NCI-H82 treated with DMSO at 0.1 percent for 48 hours (cell line): Measurements from ENCODE around the gene MTCL1.

Source experiments
- DNase-seq: peaks from one replicate; lab custom pipeline; 2025; ENCODE audit not compliant: unreplicated experiment; lab: John Stamatoyannopoulos, UW

MTCL1 gene

DNA sequence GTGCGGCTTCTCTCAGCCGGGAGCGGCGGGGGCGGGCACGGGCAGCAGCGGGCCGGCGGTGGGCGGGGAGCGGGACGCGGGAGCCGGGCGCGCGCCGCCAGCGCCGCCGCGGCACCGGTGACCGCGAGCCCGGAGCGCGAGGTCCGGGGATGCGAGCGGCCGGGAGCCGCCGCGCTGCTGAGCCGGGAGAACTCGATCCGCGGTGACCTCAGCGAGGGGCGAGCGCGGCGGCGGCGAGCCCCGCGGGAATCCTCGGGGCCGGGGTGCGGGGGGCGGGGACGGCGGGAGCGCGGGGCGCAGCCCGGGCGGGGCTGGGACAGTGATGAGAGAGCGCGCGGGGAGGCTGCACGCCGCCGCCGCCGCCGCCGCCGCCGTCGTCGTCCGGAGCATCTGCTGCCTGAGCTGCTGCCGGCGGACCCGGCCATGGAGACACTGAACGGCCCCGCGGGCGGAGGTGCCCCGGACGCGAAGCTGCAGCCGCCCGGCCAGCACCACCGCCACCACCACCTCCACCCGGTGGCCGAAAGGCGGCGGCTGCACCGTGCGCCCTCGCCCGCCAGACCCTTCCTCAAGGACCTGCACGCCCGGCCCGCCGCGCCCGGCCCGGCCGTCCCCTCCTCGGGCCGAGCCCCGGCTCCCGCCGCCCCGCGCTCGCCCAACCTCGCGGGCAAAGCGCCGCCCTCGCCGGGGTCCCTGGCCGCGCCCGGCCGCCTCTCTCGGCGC is at the start of gene MTCL1:
Gene MTCL1 (plus strand): TSS at position 319 of the 723 bp plus-strand sequence. CDS start 105 bp downstream, at position 424.
- no peak for DNase-seq

DNA sequence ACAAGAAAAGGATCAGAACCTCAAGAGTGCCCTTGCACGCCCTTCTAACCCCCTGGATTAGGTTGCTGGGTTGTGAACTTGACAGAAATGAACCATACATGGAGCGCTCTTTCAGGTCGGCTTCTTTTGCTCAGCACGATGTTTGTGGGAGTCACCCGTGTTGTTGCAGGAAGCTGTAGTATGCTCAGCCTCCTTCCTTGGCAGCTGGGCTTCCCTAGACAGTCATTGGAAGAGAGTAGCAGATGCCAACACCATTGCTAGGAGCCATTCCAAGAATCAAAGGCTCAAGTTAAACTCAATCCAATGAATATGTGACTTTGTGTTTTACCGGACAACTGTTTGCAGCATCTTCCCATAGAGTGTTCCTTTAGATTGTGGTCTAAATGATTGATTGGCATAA is 49.1 kb upstream of the MTCL1 start:
- DNase-seq, result no peak

DNA sequence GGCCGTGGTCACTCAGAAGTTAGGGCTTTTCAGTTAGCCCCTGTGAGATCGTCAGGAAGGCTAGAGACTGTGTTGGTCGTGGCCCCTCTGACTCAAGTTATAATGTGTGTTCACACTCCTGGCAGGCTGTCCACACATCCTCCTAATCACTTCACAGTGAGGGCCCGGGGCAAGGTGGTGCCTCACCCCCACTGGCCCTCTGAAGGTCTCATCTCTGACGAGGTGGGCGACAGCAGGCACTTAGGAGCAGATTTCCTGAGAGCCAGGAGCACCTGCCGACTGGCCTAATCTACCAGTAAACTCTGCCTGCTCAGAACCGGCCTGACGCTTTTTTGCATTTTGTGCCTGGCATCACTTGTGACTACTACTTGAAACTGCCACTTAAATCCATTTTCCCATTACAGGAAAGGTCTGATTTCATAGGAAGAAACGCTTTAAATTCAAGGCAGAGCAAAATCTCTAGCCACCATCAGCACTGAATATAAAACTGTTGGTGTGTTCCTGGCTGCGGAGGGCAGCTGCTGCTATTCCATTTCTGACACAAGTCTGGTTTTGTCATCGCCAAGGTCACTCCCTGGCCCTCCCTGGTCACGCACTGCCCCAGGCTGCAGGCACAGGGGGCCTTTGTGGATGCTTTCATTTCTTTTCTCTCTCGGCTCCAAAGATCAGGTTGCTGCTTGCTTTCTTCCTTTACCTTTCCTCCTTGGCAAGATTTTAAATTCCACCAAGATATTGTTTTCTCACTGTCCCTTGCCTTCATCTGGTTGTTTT is 48.1 kb upstream of the MTCL1 start:
- no peak for DNase-seq

DNA sequence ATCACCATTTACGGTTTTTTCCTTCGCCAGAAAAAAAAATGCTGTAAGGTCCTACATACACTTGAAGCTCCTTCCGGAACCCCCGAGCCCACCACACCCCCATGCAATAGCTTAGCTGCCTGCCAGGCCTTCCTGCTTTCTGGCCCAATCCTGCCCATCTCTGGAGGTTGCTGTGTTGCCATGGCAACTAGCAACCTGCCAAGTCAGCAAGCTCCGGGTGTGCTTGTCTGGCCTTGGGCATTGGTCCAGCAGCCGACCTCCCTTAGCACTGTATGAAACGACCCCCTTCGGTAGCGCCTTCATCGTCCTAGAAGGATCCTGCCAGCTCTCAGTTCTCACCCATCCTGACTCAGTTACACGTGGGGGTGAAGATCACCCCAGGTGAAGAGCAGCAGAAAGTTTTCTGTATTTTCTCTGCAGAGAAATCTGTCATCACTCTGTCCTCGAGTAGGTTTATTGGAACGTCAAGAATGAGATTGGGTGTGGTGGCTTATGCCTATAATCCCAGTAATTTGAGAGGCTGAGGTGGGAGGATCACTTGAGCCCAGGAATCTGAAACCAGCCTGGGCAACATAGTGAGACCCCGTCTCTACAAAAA is 47.4 kb upstream of the MTCL1 start:
- DNase-seq, result no peak

DNA sequence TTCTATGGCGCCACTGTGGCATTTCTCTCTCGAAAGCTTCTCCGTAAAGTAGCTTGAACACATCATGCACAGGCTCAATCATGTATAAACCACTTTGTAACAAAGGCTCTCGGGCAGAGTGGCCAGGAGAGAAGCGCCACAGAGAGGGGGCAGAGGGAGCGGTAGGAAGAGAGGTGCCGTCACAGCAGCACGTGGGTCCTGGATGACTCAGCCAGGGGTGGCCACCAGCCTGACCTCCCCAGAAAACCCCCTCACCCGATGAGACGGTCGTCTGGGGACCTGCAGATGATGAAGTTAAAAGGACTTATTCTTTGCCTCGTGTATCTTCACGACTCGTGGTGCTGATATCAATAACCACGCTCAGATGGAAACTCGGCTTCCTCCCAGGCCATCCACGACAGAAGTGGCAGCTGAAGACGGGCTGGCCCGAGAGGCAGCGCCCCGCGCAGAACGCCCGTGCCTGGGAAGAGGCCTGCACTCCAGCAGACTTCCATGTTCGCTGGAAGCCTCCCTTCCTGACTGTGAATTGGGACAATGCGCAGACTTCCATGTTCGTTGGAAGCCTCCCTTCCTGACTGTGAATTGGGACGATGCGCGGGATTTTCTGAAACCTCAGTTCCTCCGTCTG is 46.4 kb upstream of the MTCL1 start:
- DNase-seq, result no peak

DNA sequence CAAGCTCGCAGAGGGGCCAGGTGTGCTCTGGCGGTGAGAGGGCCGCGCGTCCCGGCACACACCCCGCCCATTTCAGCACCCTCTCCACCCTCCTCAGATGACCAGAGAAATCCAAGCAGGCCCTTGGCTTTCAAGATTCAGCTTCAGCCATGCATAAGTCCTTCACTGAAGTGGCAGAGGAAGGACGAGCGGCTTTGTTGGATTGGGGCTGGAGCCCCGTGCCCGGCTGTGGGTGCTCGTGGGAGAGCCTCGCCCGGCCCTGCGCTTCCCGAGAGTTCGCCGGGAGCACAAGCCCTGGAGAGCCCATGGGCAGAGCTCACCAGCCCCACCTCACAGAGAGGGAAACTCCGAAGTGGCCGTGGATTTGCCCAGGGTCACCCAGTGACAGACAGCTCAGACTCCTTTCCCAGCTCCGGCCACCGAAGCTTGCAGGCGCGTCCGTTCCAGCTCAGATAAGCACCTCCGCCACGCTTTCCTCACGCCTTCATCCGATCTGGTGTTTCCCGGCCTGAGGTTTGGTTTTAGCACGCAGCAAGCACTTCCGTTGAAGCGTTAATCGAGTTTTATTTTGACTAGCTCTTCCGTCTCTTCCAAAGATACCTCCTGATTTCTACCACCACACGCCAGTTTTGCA is 45.6 kb upstream of the MTCL1 start:
- DNase-seq, result no peak

DNA sequence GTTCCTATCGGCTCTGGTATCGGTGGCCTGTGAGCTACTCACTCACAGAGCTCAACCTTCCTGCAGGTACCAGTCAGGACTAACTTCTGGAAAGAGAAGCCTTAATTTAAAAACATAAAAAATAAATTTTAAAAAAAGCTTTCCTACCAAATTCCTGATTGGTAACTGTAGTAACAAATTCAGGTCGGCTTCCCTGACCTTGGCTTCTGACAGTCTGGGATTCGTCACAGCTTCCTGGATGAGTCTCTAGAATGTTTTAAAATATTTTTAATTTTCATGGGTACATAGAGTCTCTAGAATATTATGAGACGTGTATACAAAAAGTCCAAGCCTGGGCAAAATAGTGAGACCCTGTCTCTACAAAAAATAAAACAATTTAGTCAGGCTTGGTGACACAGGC is 45.0 kb upstream of the MTCL1 start:
- DNase-seq, result no peak

DNA sequence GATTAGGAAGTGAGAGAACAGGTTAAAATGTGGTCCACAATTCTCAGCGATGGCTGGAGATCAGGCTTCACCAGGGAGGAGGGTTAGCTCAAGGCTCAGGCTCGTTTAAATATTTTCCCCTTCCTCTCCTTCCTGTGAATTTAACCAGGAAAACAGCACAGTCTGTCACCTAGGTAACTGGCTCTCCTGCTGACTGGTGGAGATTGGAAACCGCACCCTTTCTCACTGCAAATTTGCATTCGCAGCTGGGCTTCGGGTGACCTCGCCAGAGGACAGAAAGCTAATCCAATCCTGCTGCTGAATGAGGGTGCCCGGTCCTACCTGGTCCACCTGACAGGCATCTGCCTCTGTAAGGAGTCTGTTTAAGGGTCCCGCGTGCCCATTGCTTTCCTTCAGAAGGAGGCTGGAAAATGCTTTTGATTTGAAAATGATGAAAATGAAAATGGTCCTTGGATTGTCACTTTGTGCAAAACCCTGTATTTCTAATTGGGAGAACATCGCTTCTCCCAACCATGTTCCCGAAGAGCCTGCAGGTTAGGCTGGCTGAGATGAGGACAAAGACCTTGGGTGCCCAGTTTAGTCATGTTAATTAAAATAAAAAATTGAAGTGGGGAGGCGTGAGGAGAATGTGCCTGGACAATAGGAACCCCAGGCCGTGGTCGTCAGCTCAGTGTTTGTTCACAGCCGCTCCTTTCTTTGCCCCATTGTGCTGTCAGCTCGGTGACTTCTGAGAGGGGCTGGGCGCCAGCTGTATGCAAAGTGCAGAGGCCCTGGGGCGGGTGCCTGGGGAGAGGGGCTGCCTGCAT is 43.4 kb upstream of the MTCL1 start:
- DNase-seq, result no peak

DNA sequence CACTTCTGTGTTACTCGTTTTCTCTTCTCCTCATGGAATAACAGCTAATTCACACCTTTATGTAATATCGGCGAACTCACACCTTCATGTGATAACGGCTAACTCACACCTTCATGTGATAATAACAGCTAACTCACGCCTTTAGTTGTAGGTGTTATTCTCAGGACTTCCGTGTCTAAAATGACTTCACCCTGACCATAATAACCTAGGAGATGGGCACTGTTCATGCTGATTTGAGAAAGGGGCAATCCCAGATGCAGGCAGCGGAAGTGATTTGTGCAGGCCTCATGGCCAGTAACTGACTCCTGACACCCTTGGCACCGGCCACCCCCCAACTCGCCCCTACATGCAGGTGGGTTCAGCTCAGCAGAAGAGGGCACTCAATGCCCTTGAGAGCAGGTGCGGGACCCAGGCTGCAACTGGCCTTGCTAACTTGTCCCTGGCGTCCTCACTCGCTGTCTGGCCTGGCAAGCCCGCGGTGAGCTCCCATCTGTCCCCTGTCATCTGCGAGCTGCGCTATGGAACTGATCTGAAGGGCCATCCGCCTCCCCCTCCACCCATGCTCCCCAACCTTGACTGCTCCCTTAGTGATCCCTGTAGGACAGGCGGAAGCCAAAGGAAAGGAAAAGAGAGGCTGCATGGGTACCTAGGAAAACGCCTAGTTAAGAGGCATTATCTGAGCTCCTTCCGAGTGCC is 42.6 kb upstream of the MTCL1 start:
- DNase-seq, result no peak

DNA sequence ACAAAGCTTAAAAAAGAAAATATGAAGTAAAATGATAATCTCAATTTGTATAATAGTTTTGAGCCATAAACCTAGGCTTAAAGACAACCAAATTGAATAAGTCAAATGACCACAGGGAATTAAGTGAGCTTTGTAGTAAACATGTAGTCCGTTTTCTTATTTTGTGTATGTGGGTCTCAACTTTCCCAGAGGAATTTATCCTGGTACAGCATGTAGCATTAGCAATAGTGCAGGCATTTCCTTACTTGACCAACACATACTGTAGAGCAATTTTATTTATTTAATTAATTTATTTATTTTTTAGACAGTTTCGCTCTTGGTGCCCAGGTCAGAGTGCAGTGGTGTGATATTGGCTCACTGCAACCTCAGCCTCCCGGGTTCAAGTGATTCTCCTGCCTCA is 37.5 kb upstream of the MTCL1 start:
- DNase-seq, result no peak

DNA sequence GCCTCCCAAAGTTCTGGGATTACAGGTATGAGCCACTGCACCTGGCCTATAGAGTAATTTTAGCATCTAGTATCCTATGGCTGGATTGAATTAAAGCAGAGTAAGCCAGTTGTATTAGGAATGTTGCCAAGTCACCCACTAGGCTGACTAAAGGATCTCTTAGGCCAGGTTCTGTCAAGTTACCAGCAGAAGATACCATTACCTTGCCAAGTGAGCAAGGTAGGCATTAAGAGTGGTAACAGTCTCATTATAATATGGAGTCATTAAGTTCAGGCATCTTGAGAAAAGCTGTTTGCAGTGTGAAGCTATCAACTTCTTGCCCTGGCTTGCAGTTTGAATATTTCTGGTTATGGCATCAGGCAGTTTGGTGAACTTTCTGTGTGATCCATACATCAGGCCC is 37.0 kb upstream of the MTCL1 start:
- no peak for DNase-seq

DNA sequence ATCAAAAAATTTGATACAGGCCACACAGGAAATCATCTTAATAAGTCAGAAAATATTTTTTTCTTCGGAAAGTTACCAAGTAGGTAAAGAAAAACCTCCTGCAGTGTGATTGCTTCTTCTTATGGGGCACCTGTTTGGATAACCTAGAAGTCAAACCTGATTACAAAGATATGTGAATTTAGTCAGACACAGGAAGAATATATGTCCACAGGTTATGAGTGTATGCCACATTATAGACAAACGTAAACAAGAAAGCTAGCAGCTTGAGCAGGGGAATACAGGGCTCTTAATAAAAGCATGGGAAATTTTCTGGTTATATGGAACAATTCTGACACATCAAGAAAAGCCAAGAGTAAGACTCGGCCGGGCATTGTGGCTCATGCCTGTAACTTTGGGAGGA is 35.8 kb upstream of the MTCL1 start:
- no peak for DNase-seq

DNA sequence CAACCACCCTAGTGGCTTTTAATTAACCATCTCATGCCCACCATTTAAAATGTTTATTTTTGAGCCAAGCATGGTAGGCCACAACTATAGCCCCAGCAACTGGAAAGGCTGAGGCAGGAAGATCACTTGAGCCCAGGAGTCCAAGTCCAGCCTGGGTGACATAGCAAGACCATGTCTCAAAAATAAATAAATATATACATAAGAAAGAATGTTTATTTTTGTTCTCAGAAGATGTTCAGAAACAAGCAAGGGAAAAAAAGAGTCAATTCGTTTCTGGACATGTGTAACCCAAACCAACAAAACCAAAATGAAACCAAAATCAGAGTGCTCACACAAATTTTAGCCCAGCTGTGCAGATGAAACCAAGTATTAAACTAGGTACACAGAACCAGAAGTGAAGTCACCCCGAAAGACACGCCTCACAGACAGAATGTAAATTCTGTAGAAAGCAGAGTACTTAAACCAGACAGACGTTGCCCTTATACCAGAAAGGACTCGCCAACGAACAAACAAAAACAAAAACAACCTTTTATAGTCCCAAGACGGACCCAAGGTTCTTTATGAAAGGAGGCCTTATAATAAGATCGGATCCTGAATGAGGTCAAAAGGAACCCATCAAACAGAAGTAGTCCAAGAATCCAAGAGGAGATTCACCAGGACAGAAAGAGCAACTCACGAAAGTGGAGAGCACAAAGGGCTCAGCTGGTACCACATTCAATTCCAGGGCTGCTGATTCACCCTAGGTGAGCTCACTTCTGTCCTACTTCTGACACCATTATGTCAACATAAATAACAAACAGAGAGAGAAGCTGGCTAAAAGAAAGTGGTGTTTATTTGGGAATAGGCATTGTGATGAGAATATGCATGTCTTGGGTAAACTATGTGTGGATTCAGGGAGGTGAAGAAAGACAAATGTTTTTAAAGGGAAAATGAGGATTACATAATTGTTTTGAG is 31.8 kb upstream of the MTCL1 start:
- DNase-seq, result no peak

DNA sequence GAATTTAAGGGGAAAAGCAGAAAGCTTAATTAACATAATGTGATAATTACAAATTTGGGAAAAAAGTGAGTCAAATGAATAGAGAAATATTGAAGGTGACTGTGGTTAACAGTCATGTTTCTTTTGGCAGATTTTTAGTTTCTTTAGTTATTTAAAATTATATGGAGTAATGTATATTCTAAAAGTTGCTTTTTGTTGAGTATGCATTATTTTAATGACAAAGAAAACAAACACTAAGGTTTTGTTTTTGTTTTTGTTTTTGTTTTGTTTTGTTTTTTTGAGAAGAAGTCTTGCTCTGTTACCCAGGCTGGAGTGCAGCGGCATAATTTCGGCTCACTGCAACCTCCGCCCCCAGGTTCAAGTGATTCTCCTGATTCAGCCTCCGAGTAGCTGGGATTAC is 30.3 kb upstream of the MTCL1 start:
- no peak for DNase-seq

DNA sequence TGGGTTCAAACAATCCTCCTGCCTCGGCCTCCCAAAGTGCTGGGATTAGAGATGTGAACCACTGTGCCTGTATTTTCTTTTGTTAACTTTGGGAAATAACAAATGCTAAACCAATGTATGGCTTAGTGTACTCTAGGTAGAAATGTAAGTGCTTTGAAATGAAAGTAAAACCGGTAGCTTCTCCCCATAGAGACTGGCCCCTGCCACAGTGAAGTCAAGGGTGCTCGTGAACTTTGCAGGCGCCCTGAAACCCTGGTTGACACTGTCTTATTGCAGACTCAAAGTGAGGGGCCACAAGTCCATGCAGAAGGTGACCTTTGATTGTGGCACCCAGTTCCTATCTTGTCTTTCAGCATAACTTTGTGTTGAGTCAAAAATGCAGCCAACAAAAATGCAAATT is 24.2 kb upstream of the MTCL1 start:
- no peak for DNase-seq

DNA sequence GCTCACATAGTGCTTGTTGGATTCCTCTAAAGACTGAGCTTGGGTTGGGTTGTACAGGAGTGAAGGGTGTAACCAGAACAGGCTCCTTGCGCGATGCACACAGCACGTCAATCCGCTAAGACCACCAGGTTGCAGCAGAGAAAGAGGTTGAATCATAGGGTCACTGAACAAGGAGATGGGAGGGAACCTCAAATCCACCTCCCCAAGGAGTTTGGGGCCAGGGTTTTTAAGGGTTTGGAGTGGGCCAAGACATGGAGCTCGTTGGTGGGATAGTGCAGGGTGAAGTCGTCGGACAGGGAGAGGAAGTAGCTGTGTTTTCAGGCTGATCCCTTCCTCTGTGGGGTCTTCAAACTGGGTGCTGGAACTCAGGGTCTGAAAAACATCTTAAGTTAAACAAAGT is 20.8 kb upstream of the MTCL1 start:
- no peak for DNase-seq

DNA sequence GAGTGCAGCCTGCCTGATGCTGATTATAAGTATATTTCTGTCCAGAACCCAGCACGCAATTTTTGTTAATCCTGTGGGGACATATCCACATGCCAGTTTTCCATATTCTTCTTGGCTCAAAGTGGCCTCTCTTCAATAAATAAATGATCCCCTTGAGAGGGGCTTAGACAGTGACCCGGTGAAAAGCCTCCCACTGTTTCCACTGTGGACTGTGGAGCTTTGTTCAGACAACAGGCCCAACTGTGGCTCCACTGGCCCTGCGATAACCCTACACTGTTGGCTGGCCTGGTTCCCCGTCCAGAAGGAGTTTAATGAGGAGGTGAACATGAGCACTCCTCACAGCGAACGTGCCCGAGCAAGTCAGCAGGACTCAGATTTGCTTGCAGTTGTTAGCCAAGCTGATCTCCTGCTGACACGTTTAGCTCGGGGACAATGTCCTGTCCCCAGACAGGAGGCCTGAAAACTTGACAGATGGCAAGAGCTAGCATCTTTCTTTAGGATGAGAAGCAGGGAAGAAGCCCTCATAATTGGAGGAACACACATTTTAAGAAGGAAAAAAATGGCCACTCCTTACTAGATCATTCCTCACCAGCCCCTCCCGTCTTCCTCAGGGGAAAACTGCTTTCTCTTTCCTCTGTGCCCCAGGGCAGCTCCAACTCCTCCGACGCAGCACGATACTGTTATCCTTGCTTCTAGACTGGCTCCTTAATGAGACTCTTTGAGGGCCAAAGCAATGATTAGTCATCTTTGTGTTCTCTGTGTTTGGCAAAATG is 20.0 kb upstream of the MTCL1 start:
- no peak for DNase-seq

DNA sequence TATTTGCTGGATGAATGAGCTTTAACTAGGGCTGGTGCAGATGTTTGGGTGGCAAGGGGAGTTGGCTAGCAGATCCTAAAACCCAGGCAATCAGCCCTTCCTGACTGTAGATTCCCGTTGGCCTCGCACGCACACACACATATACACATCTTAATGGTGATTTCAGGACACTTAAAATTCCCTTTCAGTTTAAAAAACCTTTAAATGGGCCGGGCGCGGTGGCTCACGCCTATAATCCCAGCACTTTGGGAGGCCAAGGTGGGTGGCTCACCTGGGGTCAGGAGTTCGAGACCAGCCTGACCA is 19.5 kb upstream of the MTCL1 start:
- no peak for DNase-seq
